GM23338 (cell line): ENCODE measurements around the gene RAX2. TPM values are rescaled to one million over a fixed set of nuclear protein-coding genes. Genes with fewer than 3 reads are reported as not detected.

Source experiments
- ATAC-seq: fragments of 200-7000 bp; cut with Tn5 transposase; 3 replicates; pipeline ENCODE4 v1.9.1; 2020
- DNase-seq: peaks from one replicate; pipeline ENCODE4 v3.0.0-alpha.2; 2015; ENCODE audit warnings: low spot score
- H2AFZ ChIP-seq: fragments of 200-600 bp; sonication (generic); 2 replicates; pipeline ENCODE4 v1.8.0; 2016; ENCODE audit warnings: antibody characterized with exemption, mild to moderate bottlenecking, moderate library complexity
- H3F3A ChIP-seq: fragments of 200-600 bp; sonication (generic); replicated peaks from 2 replicates; pipeline ENCODE4 v1.8.0; 2017; ENCODE audit warnings: antibody characterized with exemption, mixed run types, low read depth
- H3K27ac ChIP-seq: fragments of 200-600 bp; sonication (generic); 2 replicates; pipeline ENCODE4 v1.6.1; 2016; ENCODE audit warnings: low read depth
- H3K27me3 ChIP-seq: fragments of 200-600 bp; sonication (generic); 2 replicates; pipeline ENCODE4 v1.8.0; 2016; ENCODE audit warnings: mild to moderate bottlenecking, mixed run types, moderate library complexity; ENCODE audit not compliant: insufficient read depth
- H3K36me3 ChIP-seq: fragments of 200-600 bp; sonication (generic); 2 replicates; pipeline ENCODE4 v1.8.0; 2016; ENCODE audit warnings: mild to moderate bottlenecking; ENCODE audit not compliant: insufficient read depth
- H3K4me1 ChIP-seq: fragments of 200-600 bp; sonication (generic); 2 replicates; pipeline ENCODE4 v1.8.0; 2016; ENCODE audit warnings: mild to moderate bottlenecking, moderate library complexity; ENCODE audit not compliant: insufficient read depth
- H3K4me2 ChIP-seq: fragments of 200-600 bp; sonication (generic); 2 replicates; pipeline ENCODE4 v1.7.1; 2017; ENCODE audit warnings: mixed run types
- H3K4me3 ChIP-seq: fragments of 200-600 bp; sonication (generic); 2 replicates; pipeline ENCODE4 v1.6.1; 2016; ENCODE audit warnings: mixed run types
- H3K79me2 ChIP-seq: fragments of 200-600 bp; sonication (generic); replicated peaks from 2 replicates; pipeline ENCODE4 v1.8.0; 2017; ENCODE audit warnings: mild to moderate bottlenecking; ENCODE audit not compliant: insufficient read depth
- H3K9me2 ChIP-seq: fragments of 200-600 bp; sonication (generic); 2 replicates; pipeline ENCODE4 v1.8.0; 2017; ENCODE audit not compliant: insufficient read depth
- H4K20me1 ChIP-seq: fragments of 200-600 bp; sonication (generic); replicated peaks from 2 replicates; pipeline ENCODE4 v1.8.0; 2017; ENCODE audit warnings: mild to moderate bottlenecking; ENCODE audit not compliant: insufficient read depth
- H3K27ac Mint-ChIP-seq: 2 replicates; pipeline ENCODE4 v1.8.0; 2020; ENCODE audit warnings: inconsistent platforms, mild to moderate bottlenecking, moderate library complexity, mixed read lengths
- H3K27me3 Mint-ChIP-seq: 3 replicates; pipeline ENCODE4 v1.8.0; 2022; ENCODE audit warnings: low read depth, mild to moderate bottlenecking, moderate library complexity, mixed read lengths, inconsistent platforms; ENCODE audit not compliant: insufficient read depth, poor library complexity
- H3K36me3 Mint-ChIP-seq: 3 replicates; pipeline ENCODE4 v1.8.0; 2021; ENCODE audit warnings: low read depth, mild to moderate bottlenecking, inconsistent platforms, moderate library complexity, mixed read lengths
- H3K4me1 Mint-ChIP-seq: 3 replicates; pipeline ENCODE4 v1.8.0; 2020; ENCODE audit warnings: mild to moderate bottlenecking, inconsistent platforms, mixed read lengths
- H3K4me3 Mint-ChIP-seq: 3 replicates; pipeline ENCODE4 v1.8.0; 2021; ENCODE audit warnings: moderate library complexity, mild to moderate bottlenecking, inconsistent platforms, mixed read lengths
- H3K9me3 Mint-ChIP-seq: 3 replicates; pipeline ENCODE4 v1.8.0; 2020; ENCODE audit warnings: moderate library complexity, mild to moderate bottlenecking, inconsistent platforms, mixed read lengths
- CREB1 ChIP-seq: fragments of 250-450 bp; sonication (Bioruptor Pico); IDR thresholded peaks from 2 replicates; pipeline ENCODE4 v1.5.0; 2020; ENCODE audit warnings: low read depth, mild to moderate bottlenecking, moderate library complexity
- CTCF ChIP-seq, 2 experiments: fragments of 200-600 bp in 1 of 2; sonication (generic) in 1 of 2; conservative IDR thresholded peaks; 2 replicates each; pipeline versions ENCODE4 v1.5.1 to v1.6.1; 2016 to 2017; ENCODE audit warnings: antibody characterized with exemption in 2 of 2, low read depth in 2 of 2, mild to moderate bottlenecking in 2 of 2, moderate library complexity in 1 of 2
- ETS1 ChIP-seq: IDR thresholded peaks from 2 replicates; pipeline ENCODE4 v1.6.1; 2016; ENCODE audit warnings: antibody characterized with exemption
- EZH2 ChIP-seq: fragments of 200-600 bp; sonication (generic); IDR thresholded peaks from one replicate; pipeline ENCODE4 v1.8.0; 2017; ENCODE audit warnings: antibody characterized with exemption, mild to moderate bottlenecking, low read depth; ENCODE audit not compliant: unreplicated experiment
- EZH2phosphoT487 ChIP-seq: fragments of 200-600 bp; sonication (generic); IDR thresholded peaks from one replicate; pipeline ENCODE4 v1.8.1; 2018; ENCODE audit warnings: antibody characterized with exemption; ENCODE audit not compliant: unreplicated experiment
- JUNB ChIP-seq: IDR thresholded peaks from one replicate; pipeline ENCODE4 v1.6.1; 2016; ENCODE audit warnings: antibody characterized with exemption; ENCODE audit not compliant: unreplicated experiment
- POLR2AphosphoS5 ChIP-seq: IDR thresholded peaks from 2 replicates; pipeline ENCODE4 v1.6.1; 2016; ENCODE audit warnings: antibody characterized with exemption, low read depth
- ZNF114 ChIP-seq: fragments of 250-450 bp; sonication (Bioruptor Pico); IDR thresholded peaks from 2 replicates; pipeline ENCODE4 v1.5.0; 2020; ENCODE audit warnings: mild to moderate bottlenecking, moderate library complexity
- ZNF462 ChIP-seq: fragments of 250-450 bp; sonication (Bioruptor Pico); IDR thresholded peaks from 2 replicates; pipeline ENCODE4 v1.5.0; 2020; ENCODE audit warnings: mild to moderate bottlenecking, moderate library complexity
- polyA plus RNA-seq: library from polyadenylated mRNA; unstranded; fragments of >200 nt; fragmentation: Nextera tagmentation; extraction: Ambion mirVana; gene quantifications from 2 replicates; pipeline ENCODE4 v1.2.1, GENCODE V29; 2016
- total RNA-seq: library from RNA; depleted of rRNA; stranded (reverse); fragments of >200 nt; shearing (Covaris generic); gene quantifications from 2 replicates; pipeline ENCODE4 v1.2.3, GENCODE V29; 2014
- TF ChIP-seq, protein P1 (sequence below): IDR thresholded peaks from one replicate; pipeline ENCODE4 v1.6.1; 2018; ENCODE audit warnings: antibody characterized with exemption; ENCODE audit not compliant: unreplicated experiment

RAX2 gene
- total and polyA plus RNA-seq, 2 experiments from 2014 or later = 0.13 TPM; not detected in 1

DNA sequence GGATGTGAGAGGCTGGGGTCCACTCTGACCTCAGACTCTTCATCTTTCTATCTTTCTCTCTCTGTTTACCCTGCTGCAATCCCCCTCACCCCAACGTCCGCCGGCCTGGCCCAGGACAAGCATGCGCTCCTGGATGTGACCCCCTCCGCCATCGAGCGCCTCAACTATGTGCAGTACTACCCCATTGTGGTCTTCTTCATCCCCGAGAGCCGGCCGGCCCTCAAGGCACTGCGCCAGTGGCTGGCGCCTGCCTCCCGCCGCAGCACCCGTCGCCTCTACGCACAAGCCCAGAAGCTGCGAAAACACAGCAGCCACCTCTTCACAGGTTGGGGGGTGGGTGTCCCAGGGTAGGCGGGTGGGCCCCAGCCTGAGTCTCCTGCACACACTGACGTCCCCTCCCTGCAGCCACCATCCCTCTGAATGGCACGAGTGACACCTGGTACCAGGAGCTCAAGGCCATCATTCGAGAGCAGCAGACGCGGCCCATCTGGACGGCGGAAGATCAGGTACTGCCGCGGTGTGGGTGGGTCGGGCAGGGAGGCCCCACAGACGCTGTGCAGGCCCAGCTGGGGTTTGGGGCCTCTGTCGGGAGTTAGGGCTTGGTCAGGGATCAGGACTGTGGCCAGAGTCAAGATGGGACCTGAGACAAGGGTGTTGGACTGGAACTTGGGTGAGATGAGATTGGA lies 25.5 kb downstream of the RAX2 start:
- Histone ChIP-seq H3K36me3 (no peaks in the 10 kb centered on the region), H3F3A (no peaks in the 10 kb centered on the region), H4K20me1 (no peaks in the 10 kb centered on the region), H3K27ac (no peak overlapping the region), H3K9me2 (no peaks in the 10 kb centered on the region), H3K4me1 (no peaks in the 10 kb centered on the region), H3K79me2 (no peaks in the 10 kb centered on the region), H3K4me3 (no peak overlapping the region), H3K4me2 (no peak overlapping the region), H3K27me3 (no peaks in the 10 kb centered on the region), H2AFZ (no peak overlapping the region)
- H3K9me3 Mint-ChIP-seq = no peaks in the 10 kb centered on the region
- no peaks in the 10 kb centered on the region for H3K4me1 Mint-ChIP-seq
- no peak for DNase-seq
- H3K4me3 Mint-ChIP-seq = no peak overlapping the region
- H3K36me3 Mint-ChIP-seq = peaks cover 8% of the 10 kb centered on the region; the same call in 2 of the 3 replicates
- no peak for ATAC-seq
- H3K27ac Mint-ChIP-seq = no peak overlapping the region
- TF ChIP-seq ZNF114 (CRISPR knock-in tag) = no peak
- no peak for TF ChIP-seq EZH2
- no peak for TF ChIP-seq ETS1
- no peak for TF ChIP-seq ZNF462
- TF ChIP-seq CTCF (conservative IDR thresholded peaks at IDR 0.05; ENCODE audit: low read depth in 2 of 2) = no peak
- no peak for TF ChIP-seq CREB1 (CRISPR knock-in tag)
- TF ChIP-seq JUNB = no peak
- no peak for TF ChIP-seq POLR2AphosphoS5
- TF ChIP-seq EZH2phosphoT487 = no peak
- TF ChIP-seq, protein P1, sequence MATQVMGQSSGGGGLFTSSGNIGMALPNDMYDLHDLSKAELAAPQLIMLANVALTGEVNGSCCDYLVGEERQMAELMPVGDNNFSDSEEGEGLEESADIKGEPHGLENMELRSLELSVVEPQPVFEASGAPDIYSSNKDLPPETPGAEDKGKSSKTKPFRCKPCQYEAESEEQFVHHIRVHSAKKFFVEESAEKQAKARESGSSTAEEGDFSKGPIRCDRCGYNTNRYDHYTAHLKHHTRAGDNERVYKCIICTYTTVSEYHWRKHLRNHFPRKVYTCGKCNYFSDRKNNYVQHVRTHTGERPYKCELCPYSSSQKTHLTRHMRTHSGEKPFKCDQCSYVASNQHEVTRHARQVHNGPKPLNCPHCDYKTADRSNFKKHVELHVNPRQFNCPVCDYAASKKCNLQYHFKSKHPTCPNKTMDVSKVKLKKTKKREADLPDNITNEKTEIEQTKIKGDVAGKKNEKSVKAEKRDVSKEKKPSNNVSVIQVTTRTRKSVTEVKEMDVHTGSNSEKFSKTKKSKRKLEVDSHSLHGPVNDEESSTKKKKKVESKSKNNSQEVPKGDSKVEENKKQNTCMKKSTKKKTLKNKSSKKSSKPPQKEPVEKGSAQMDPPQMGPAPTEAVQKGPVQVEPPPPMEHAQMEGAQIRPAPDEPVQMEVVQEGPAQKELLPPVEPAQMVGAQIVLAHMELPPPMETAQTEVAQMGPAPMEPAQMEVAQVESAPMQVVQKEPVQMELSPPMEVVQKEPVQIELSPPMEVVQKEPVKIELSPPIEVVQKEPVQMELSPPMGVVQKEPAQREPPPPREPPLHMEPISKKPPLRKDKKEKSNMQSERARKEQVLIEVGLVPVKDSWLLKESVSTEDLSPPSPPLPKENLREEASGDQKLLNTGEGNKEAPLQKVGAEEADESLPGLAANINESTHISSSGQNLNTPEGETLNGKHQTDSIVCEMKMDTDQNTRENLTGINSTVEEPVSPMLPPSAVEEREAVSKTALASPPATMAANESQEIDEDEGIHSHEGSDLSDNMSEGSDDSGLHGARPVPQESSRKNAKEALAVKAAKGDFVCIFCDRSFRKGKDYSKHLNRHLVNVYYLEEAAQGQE = no peak
- peaks cover 6% of the 10 kb centered on the region for H3K27me3 Mint-ChIP-seq
